ENCODE data around the gene CFAP299. TPM values are rescaled to one million over a fixed set of nuclear protein-coding genes. Genes with fewer than 3 reads are reported as not detected.

The CFAP299 gene
- total and polyA plus RNA-seq, 2 experiments from 2014 or later = not detected

DNA sequence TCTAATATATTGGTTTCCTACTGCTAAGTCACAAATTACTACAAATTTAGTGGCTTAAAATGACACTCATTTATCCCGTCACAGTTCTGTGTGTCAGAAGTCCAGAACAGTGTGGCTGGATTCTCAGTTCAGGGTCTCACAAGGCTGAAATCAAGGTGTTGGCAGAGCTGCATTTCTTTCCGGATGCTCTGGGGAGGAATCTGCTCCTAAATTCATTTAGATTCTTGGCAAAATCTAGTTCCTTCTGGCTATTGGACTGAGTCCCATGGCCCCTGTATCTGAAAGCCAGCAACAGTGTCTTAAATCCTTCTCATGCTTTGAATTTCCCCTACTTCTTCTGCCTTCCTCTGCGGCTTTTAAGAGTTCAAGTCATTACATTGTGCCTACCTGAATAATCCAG, 591.9 kb downstream of the CFAP299 start:
- no peaks in the 10 kb centered on the region for H3K36me3 ChIP-seq (replicated peaks; ENCODE audit: insufficient read depth, low read depth)
- no peak for DNase-seq (ENCODE audit: low spot score)
- no peak overlapping the region for H3K4me3 ChIP-seq
- H3K27me3 ChIP-seq = no peaks in the 10 kb centered on the region
- whole genome bisulfite sequencing (ENCODE audit: low lambda C conversion rate, missing lambda C conversion rate) = 87% methylated on average over 3 of the region's 3 CpGs
- H3K9me2 ChIP-seq (replicated peaks; ENCODE audit: insufficient read depth) = no peaks in the 10 kb centered on the region
- no peak overlapping the region for H3K27ac ChIP-seq
- TF ChIP-seq, protein P1, sequence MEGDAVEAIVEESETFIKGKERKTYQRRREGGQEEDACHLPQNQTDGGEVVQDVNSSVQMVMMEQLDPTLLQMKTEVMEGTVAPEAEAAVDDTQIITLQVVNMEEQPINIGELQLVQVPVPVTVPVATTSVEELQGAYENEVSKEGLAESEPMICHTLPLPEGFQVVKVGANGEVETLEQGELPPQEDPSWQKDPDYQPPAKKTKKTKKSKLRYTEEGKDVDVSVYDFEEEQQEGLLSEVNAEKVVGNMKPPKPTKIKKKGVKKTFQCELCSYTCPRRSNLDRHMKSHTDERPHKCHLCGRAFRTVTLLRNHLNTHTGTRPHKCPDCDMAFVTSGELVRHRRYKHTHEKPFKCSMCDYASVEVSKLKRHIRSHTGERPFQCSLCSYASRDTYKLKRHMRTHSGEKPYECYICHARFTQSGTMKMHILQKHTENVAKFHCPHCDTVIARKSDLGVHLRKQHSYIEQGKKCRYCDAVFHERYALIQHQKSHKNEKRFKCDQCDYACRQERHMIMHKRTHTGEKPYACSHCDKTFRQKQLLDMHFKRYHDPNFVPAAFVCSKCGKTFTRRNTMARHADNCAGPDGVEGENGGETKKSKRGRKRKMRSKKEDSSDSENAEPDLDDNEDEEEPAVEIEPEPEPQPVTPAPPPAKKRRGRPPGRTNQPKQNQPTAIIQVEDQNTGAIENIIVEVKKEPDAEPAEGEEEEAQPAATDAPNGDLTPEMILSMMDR (IDR thresholded peaks at IDR 0.05; ENCODE audit: poor library complexity) = no peak
- TF ChIP-seq EZH2 (IDR thresholded peaks at IDR 0.05; ENCODE audit: borderline replicate concordance) (no peak), EZH2phosphoT487 (IDR thresholded peaks at IDR 0.05; ENCODE audit: low read depth, severe bottlenecking, unreplicated experiment) (no peak)
- no peak overlapping the region for H2AFZ ChIP-seq
- no peaks in the 10 kb centered on the region for H3K9me3 ChIP-seq (ENCODE audit: low read depth)
- H4K20me1 ChIP-seq (ENCODE audit: insufficient read depth, poor library complexity, severe bottlenecking) = no peaks in the 10 kb centered on the region
- no peaks in the 10 kb centered on the region for H3K79me2 ChIP-seq
- no peaks in the 10 kb centered on the region for H3K4me1 ChIP-seq (ENCODE audit: insufficient read depth)
- no peak overlapping the region for H3K4me2 ChIP-seq

DNA sequence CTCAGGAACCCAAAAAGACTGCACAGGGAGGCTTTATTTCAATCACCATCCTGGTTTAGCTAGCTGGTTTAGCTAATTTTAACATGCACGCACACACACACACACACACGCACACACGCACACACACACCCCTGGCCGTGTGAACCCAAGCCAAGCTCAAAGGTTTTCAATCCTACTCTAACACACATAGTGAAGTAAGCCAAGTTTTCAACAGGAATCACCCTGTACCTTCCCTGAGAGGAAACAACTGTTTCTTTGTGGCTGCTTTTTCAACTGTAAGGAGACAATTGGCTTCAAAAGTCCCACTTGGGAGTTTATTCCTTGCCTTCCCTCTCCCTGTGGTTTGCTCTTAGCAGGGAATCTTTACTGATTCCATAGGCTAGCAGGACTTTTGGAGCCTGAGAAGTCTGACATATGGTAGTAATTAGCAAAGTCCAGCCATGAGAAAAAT, 596.1 kb downstream of the CFAP299 start:
- WGBS (ENCODE audit: low lambda C conversion rate, missing lambda C conversion rate) = 84% methylated on average over 4 of the region's 4 CpGs
- Histone ChIP-seq H3K9me2 (replicated peaks; ENCODE audit: insufficient read depth) (no peaks in the 10 kb centered on the region), H3K9me3 (ENCODE audit: low read depth) (no peaks in the 10 kb centered on the region), H3K4me1 (ENCODE audit: insufficient read depth) (no peaks in the 10 kb centered on the region), H3K4me2 (no peak overlapping the region), H3K27me3 (no peaks in the 10 kb centered on the region), H2AFZ (no peak overlapping the region), H3K79me2 (no peaks in the 10 kb centered on the region), H3K36me3 (replicated peaks; ENCODE audit: insufficient read depth, low read depth) (no peaks in the 10 kb centered on the region), H4K20me1 (ENCODE audit: insufficient read depth, poor library complexity, severe bottlenecking) (no peaks in the 10 kb centered on the region), H3K4me3 (no peak overlapping the region), H3K27ac (no peak overlapping the region)
- no peak for DNase-seq (ENCODE audit: low spot score)
- TF ChIP-seq EZH2 (IDR thresholded peaks at IDR 0.05; ENCODE audit: borderline replicate concordance) = no peak
- TF ChIP-seq, protein P1 (IDR thresholded peaks at IDR 0.05; ENCODE audit: poor library complexity) = no peak
- TF ChIP-seq EZH2phosphoT487 (IDR thresholded peaks at IDR 0.05; ENCODE audit: low read depth, severe bottlenecking, unreplicated experiment) = no peak

DNA sequence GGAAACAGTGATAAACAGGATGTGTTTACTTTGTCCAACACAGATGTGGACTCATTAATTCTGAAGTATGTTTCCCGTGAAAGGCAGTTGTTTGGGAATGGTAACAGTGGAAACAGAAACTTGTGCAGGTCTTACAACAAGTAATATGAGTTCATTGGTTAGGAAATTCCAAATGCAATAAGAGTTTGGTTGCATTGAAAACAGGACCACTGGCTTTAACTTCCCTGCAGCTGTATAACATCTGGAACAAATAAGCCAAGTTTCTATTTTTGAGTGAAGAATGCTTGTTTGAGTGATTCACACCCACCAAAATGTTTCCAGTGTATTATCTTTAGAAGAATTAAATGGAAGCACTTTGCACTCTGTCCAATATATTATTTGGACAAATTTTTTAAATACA, 612.6 kb downstream of the CFAP299 start:
- H3K27ac ChIP-seq = no peak overlapping the region
- H3K9me2 ChIP-seq (replicated peaks; ENCODE audit: insufficient read depth) = no peaks in the 10 kb centered on the region
- TF ChIP-seq EZH2phosphoT487 (IDR thresholded peaks at IDR 0.05; ENCODE audit: low read depth, severe bottlenecking, unreplicated experiment) (no peak), EZH2 (IDR thresholded peaks at IDR 0.05; ENCODE audit: borderline replicate concordance) (no peak)
- TF ChIP-seq, protein P1 (IDR thresholded peaks at IDR 0.05; ENCODE audit: poor library complexity) = no peak
- no peaks in the 10 kb centered on the region for H3K27me3 ChIP-seq
- H3K4me2 ChIP-seq = no peak overlapping the region
- H3K36me3 ChIP-seq (replicated peaks; ENCODE audit: insufficient read depth, low read depth) = no peaks in the 10 kb centered on the region
- WGBS (ENCODE audit: low lambda C conversion rate, missing lambda C conversion rate) = 50% methylated on average over 1 of the region's 1 CpG
- H3K4me3 ChIP-seq = no peak overlapping the region
- no peaks in the 10 kb centered on the region for H3K79me2 ChIP-seq
- no peaks in the 10 kb centered on the region for H3K9me3 ChIP-seq (ENCODE audit: low read depth)
- no peak for DNase-seq (ENCODE audit: low spot score)
- H2AFZ ChIP-seq = no peak overlapping the region
- H3K4me1 ChIP-seq (ENCODE audit: insufficient read depth) = no peaks in the 10 kb centered on the region
- H4K20me1 ChIP-seq (ENCODE audit: insufficient read depth, poor library complexity, severe bottlenecking) = no peaks in the 10 kb centered on the region

DNA sequence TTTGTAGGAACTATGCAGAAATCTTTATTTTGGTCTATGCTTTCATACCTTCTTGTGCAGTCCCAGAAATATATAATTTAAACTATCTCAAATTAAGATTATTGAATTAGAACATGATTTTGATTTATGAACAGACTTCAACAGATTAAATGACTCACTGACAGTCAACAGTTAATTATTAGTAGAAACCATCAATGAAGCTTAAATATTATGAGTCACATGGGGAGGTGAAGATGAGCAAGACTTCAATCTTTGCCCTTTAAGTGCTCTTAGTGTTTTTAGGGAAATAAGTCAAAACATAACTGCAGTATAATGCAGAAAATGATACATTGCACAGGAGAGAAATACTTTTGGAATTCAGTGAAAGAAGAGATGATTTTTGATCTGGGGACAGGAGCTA, 613.5 kb downstream of the CFAP299 start:
- no peaks in the 10 kb centered on the region for H3K9me3 ChIP-seq (ENCODE audit: low read depth)
- no peak overlapping the region for H3K4me3 ChIP-seq
- H2AFZ ChIP-seq = no peak overlapping the region
- H3K36me3 ChIP-seq (replicated peaks; ENCODE audit: insufficient read depth, low read depth) = no peaks in the 10 kb centered on the region
- no peaks in the 10 kb centered on the region for H3K4me1 ChIP-seq (ENCODE audit: insufficient read depth)
- no peaks in the 10 kb centered on the region for H3K27me3 ChIP-seq
- TF ChIP-seq EZH2phosphoT487 (IDR thresholded peaks at IDR 0.05; ENCODE audit: low read depth, severe bottlenecking, unreplicated experiment) (no peak), EZH2 (IDR thresholded peaks at IDR 0.05; ENCODE audit: borderline replicate concordance) (no peak)
- TF ChIP-seq, protein P1 (IDR thresholded peaks at IDR 0.05; ENCODE audit: poor library complexity) = no peak
- DNase-seq (ENCODE audit: low spot score) = no peak
- no peak overlapping the region for H3K27ac ChIP-seq
- H3K79me2 ChIP-seq = no peaks in the 10 kb centered on the region
- no peaks in the 10 kb centered on the region for H3K9me2 ChIP-seq (replicated peaks; ENCODE audit: insufficient read depth)
- no peaks in the 10 kb centered on the region for H4K20me1 ChIP-seq (ENCODE audit: insufficient read depth, poor library complexity, severe bottlenecking)
- H3K4me2 ChIP-seq = no peak overlapping the region
